ENCODE results near the gene FAT1.

The FAT1 gene

DNA sequence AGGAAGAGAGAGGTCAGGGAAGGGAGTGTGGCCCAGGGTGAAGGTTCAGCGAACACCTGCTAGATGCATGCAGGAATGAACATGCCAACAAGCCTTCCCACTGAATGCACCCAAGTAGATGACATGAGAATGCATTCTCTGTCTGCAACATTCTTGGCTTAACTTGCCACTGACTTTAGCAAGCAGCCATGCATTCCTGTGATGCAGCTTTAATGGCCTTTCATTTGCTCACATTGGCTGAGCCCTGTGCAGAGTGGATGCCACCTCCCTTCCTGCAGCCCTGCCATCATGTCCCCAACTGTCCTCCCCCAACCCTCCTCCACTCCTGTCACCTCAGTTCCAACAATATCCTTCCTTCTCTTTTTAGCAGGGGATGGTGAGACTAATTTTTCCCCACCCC lies 143.0 kb downstream of the FAT1 start:
- Histone ChIP-seq H3K4me2 (ENCODE audit: low read depth, low read length) (no peak overlapping the region), H3K4me3 (ENCODE audit: low read length) (no peak overlapping the region), H2AFZ (ENCODE audit: low read length) (no peak overlapping the region), H3K79me2 (ENCODE audit: low read length) (no peaks in the 10 kb centered on the region), H3K4me1 (ENCODE audit: low read length) (no peaks in the 10 kb centered on the region), H3K27ac (ENCODE audit: low read length) (no peak overlapping the region), H4K20me1 (ENCODE audit: insufficient read depth, low read length) (no peaks in the 10 kb centered on the region), H3K9ac (ENCODE audit: low read length) (no peak overlapping the region), H3K27me3 (replicated peaks; ENCODE audit: insufficient read depth, low read length) (no peaks in the 10 kb centered on the region), H3K9me2 (replicated peaks; ENCODE audit: insufficient read depth, low read length) (no peaks in the 10 kb centered on the region), H3F3A (ENCODE audit: insufficient read depth, low read length) (no peaks in the 10 kb centered on the region), H3K9me3 (replicated peaks; ENCODE audit: insufficient read depth, low read length) (no peaks in the 10 kb centered on the region), H3K36me3 (replicated peaks; ENCODE audit: insufficient read depth, low read length) (no peaks in the 10 kb centered on the region)
- TF ChIP-seq, protein P1, sequence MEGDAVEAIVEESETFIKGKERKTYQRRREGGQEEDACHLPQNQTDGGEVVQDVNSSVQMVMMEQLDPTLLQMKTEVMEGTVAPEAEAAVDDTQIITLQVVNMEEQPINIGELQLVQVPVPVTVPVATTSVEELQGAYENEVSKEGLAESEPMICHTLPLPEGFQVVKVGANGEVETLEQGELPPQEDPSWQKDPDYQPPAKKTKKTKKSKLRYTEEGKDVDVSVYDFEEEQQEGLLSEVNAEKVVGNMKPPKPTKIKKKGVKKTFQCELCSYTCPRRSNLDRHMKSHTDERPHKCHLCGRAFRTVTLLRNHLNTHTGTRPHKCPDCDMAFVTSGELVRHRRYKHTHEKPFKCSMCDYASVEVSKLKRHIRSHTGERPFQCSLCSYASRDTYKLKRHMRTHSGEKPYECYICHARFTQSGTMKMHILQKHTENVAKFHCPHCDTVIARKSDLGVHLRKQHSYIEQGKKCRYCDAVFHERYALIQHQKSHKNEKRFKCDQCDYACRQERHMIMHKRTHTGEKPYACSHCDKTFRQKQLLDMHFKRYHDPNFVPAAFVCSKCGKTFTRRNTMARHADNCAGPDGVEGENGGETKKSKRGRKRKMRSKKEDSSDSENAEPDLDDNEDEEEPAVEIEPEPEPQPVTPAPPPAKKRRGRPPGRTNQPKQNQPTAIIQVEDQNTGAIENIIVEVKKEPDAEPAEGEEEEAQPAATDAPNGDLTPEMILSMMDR (IDR thresholded peaks at IDR 0.05; ENCODE audit: low read length) = no peak
- TF ChIP-seq EZH2phosphoT487 (IDR thresholded peaks at IDR 0.05; ENCODE audit: low read length) = no peak
- TF ChIP-seq EZH2 (optimal IDR thresholded peaks at IDR 0.05; ENCODE audit: low read depth, low read length) = no peak
- no peak for DNase-seq

DNA sequence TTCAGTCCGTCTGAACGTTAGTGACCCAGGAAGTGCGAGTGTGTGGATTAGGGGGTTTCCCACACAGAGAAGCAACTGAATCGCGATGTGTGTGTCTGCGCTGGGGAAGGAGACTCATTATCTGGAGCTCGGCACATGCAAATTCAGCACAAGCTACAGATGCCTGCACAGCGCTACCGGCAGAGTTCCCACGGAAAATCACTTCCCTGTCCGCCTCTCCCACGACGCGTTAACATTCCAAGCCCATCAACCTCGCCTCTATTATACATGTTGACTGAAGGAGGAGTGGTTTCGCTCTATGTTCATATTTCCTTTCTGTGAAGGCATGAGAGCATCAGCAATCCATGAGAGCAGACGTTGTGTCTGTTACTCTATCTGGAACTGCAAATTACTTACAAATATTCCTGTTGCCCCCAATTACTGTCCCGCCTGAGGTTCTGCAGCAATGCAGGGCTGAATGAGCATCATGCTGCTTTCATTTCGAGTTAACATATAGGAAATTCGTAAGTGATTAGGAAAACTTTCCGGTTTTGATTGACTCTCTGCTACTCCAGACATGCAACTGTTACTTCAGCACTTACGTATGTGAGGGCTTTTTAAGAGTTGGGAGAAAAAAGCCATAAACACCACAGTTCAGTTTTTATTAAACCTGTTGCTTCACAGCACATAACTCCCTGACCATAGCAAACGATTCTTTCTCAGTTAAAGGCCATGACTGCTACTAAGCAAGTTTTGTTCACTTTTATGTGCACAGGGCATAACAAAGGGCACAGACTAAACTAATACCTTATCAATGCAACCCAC lies 153.3 kb downstream of the FAT1 start:
- DNase-seq = no peak
- no peak overlapping the region for H3K9ac ChIP-seq (ENCODE audit: low read length)
- H3K4me3 ChIP-seq (ENCODE audit: low read length) = no peak overlapping the region
- no peak overlapping the region for H3K4me2 ChIP-seq (ENCODE audit: low read depth, low read length)
- no peaks in the 10 kb centered on the region for H3K9me3 ChIP-seq (replicated peaks; ENCODE audit: insufficient read depth, low read length)
- no peaks in the 10 kb centered on the region for H3F3A ChIP-seq (ENCODE audit: insufficient read depth, low read length)
- no peaks in the 10 kb centered on the region for H3K4me1 ChIP-seq (ENCODE audit: low read length)
- no peaks in the 10 kb centered on the region for H3K27me3 ChIP-seq (replicated peaks; ENCODE audit: insufficient read depth, low read length)
- H4K20me1 ChIP-seq (ENCODE audit: insufficient read depth, low read length) = no peaks in the 10 kb centered on the region
- H2AFZ ChIP-seq (ENCODE audit: low read length) = no peak overlapping the region
- no peaks in the 10 kb centered on the region for H3K9me2 ChIP-seq (replicated peaks; ENCODE audit: insufficient read depth, low read length)
- H3K27ac ChIP-seq (ENCODE audit: low read length) = no peak overlapping the region
- TF ChIP-seq, protein P1 (IDR thresholded peaks at IDR 0.05; ENCODE audit: low read length) = no peak
- TF ChIP-seq EZH2phosphoT487 (IDR thresholded peaks at IDR 0.05; ENCODE audit: low read length) (no peak), EZH2 (optimal IDR thresholded peaks at IDR 0.05; ENCODE audit: low read depth, low read length) (no peak)
- no peaks in the 10 kb centered on the region for H3K36me3 ChIP-seq (replicated peaks; ENCODE audit: insufficient read depth, low read length)
- no peaks in the 10 kb centered on the region for H3K79me2 ChIP-seq (ENCODE audit: low read length)

DNA sequence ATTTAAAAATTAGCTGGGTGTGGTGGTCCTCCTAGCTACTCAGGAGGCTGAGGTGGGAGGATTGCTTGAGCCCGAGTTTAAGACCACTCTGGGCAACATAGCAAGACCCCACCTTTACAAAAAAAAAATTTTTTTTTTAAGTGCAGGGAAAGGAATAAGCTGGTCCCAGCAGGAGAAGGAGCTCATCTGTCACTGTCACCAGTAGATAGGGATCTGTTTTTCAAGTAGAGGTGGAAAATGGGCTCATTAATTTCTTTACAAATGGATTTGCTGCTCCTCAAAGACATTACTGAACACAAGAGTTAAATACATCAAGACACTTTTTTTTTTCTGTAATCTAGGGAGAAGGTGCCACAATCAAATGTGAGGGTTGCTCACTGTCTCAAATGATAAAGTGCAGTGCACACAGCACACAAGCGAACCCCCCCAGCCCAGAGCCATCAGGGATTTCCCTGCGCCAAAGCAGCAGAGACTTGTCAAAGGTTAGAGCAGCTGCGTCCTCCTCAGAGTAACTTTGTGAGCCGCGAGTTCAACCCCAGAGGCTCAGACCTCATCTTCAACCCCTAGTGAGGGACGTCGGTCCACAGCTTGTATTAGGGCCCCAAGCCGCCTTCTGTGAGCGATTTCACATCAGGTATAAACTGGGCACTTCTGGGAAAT lies 154.0 kb downstream of the FAT1 start:
- DNase-seq = no peak
- Histone ChIP-seq H3K36me3 (replicated peaks; ENCODE audit: insufficient read depth, low read length) (no peaks in the 10 kb centered on the region), H3K27ac (ENCODE audit: low read length) (no peak overlapping the region), H4K20me1 (ENCODE audit: insufficient read depth, low read length) (no peaks in the 10 kb centered on the region), H3K79me2 (ENCODE audit: low read length) (no peaks in the 10 kb centered on the region), H3K9ac (ENCODE audit: low read length) (no peak overlapping the region), H3K9me2 (replicated peaks; ENCODE audit: insufficient read depth, low read length) (no peaks in the 10 kb centered on the region), H3K9me3 (replicated peaks; ENCODE audit: insufficient read depth, low read length) (no peaks in the 10 kb centered on the region), H2AFZ (ENCODE audit: low read length) (no peak overlapping the region), H3K4me3 (ENCODE audit: low read length) (no peak overlapping the region), H3F3A (ENCODE audit: insufficient read depth, low read length) (no peaks in the 10 kb centered on the region), H3K4me1 (ENCODE audit: low read length) (no peaks in the 10 kb centered on the region), H3K27me3 (replicated peaks; ENCODE audit: insufficient read depth, low read length) (no peaks in the 10 kb centered on the region), H3K4me2 (ENCODE audit: low read depth, low read length) (no peak overlapping the region)
- TF ChIP-seq, protein P1 (IDR thresholded peaks at IDR 0.05; ENCODE audit: low read length) = no peak
- TF ChIP-seq EZH2phosphoT487 (IDR thresholded peaks at IDR 0.05; ENCODE audit: low read length) = no peak
- no peak for TF ChIP-seq EZH2 (optimal IDR thresholded peaks at IDR 0.05; ENCODE audit: low read depth, low read length)
